ENCODE data around the gene CST8. TPM values are rescaled to one million over a fixed set of nuclear protein-coding genes. Genes with fewer than 3 reads are reported as not detected.

CST8 gene
- total RNA-seq (not detected), polyA plus RNA-seq (not detected)
- long read RNA-seq, donor 1: 0 reads
- long read RNA-seq, donor 2: 0 reads

DNA sequence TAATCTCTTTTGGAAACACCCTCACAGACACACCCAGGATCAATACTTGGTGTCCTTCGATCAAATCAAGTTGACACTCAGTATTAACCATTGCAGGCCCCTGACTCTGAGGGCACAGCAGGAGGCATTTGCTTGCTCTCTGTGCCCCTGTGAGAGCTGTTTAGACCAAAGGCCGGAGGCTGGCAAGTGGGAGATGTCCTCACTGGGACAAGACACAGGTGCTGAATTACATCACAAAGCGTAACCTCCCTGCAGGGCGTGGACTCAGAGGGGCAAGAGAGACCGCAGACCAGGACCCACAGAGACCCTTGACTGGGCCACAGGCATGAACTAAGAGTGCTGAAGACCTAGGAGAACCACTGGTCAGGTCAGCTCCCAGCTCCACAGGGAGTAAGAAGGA is at the start of gene CST8:
Gene CST8, plus strand, starts transcription at position 301 of the 400 bp plus-strand sequence. CDS start 551 bp downstream, outside the sequence.
- 85 to 100% (median 92%) methylated on average over 2 to 5 of the region's 5 CpGs for WGBS, 5 donors
- no peaks in the 10 kb centered on the region for H3K27me3 ChIP-seq (replicated peaks in 1 of 7)
- H3K4me3 ChIP-seq: no peak within 1 kb of the TSS
- intact Hi-C loops (cut with DNase I; ENCODE audit: low total_unique reads): no loop called here
- TF ChIP-seq POLR2AphosphoS5 (IDR thresholded peaks at IDR 0.05) (no peak), CTCF (IDR thresholded peaks at IDR 0.05 in 8 of 11, conservative IDR thresholded peaks at IDR 0.05 in 3 of 11) (no peak), POLR2A (IDR thresholded peaks at IDR 0.05) (no peak)
- peaks cover 0 to 4% (median 0%) of the 10 kb centered on the region in 8 donors for H3K9me3 ChIP-seq
- no peaks in the 10 kb centered on the region for H3K36me3 ChIP-seq
- no peak within 1 kb of the TSS for H3K27ac ChIP-seq
- no peak for DNase-seq
- no peaks in the 10 kb centered on the region for H3K4me1 ChIP-seq

- no peaks in the 10 kb centered on the region for H3K9me3 ChIP-seq
- peak; percentile 76 for DNase-seq
- intact Hi-C loops (cut with DNase I; ENCODE audit: low total_unique reads): loop anchor here (5.0 kb wide), 1 partner anchor 170 kb away; no protein-coding TSS in a partner anchor
- no peaks in the 10 kb centered on the region for H3K27me3 ChIP-seq (replicated peaks in 1 of 7)
- H3K4me3 ChIP-seq: no peak overlapping the region
- H3K36me3 ChIP-seq: no peaks in the 10 kb centered on the region
- H3K4me1 ChIP-seq: peaks cover 0 to 5% (median 0%) of the 10 kb centered on the region in 6 donors
- H3K27ac ChIP-seq: no peak overlapping the region
- TF ChIP-seq CTCF (IDR thresholded peaks at IDR 0.05 in 8 of 11, conservative IDR thresholded peaks at IDR 0.05 in 3 of 11) (peak; percentile 57 to 92 (median 80)), POLR2AphosphoS5 (IDR thresholded peaks at IDR 0.05) (no peak)
- 13 to 22% (median 19%) methylated on average over 8 of the region's 8 CpGs for WGBS, 5 donors
These were observed 49.0 kb upstream of the CST8 start for GRCh38 chr20:23441850-23442313.

- Histone ChIP-seq H3K4me3 (no peak overlapping the region), H3K27me3 (replicated peaks in 1 of 7) (no peaks in the 10 kb centered on the region), H3K27ac (no peak overlapping the region), H3K36me3 (no peaks in the 10 kb centered on the region), H3K9me3 (no peaks in the 10 kb centered on the region), H3K4me1 (peaks cover 0 to 5% (median 0%) of the 10 kb centered on the region in 6 donors)
- peak; percentile 61 for DNase-seq
- TF ChIP-seq POLR2A (IDR thresholded peaks at IDR 0.05) (no peak), CTCF (IDR thresholded peaks at IDR 0.05 in 8 of 11, conservative IDR thresholded peaks at IDR 0.05 in 3 of 11) (no peak), POLR2AphosphoS5 (IDR thresholded peaks at IDR 0.05) (no peak)
- intact Hi-C loops (cut with DNase I; ENCODE audit: low total_unique reads): loop anchor here (5.0 kb wide), 1 partner anchor 170 kb away; no protein-coding TSS in a partner anchor
- WGBS, 5 donors: 80 to 93% (median 88%) methylated on average over 4 to 5 of the region's 5 CpGs
These were observed 48.5 kb upstream of the CST8 start for GRCh38 chr20:23442436-23442835.

GRCh38 chr20:23444859-23445258 is 46.1 kb upstream of the CST8 start:
- intact Hi-C loops (cut with DNase I; ENCODE audit: low total_unique reads): loop anchor here (5.0 kb wide), 1 partner anchor 167 kb away; no protein-coding TSS in a partner anchor
- H3K9me3 ChIP-seq: no peaks in the 10 kb centered on the region
- 80 to 95% (median 82%) methylated on average over 4 of the region's 4 CpGs for WGBS, 5 donors

More at GRCh38 chr20:23444859-23445258, 46.1 kb upstream of the CST8 start:
- Histone ChIP-seq H3K4me3 (no peak overlapping the region), H3K4me1 (peaks cover 0 to 5% (median 0%) of the 10 kb centered on the region in 6 donors), H3K36me3 (no peaks in the 10 kb centered on the region), H3K27me3 (replicated peaks in 1 of 7) (no peaks in the 10 kb centered on the region), H3K27ac (no peak overlapping the region)
- TF ChIP-seq POLR2AphosphoS5 (IDR thresholded peaks at IDR 0.05) (no peak), CTCF (IDR thresholded peaks at IDR 0.05 in 8 of 11, conservative IDR thresholded peaks at IDR 0.05 in 3 of 11) (no peak), POLR2A (IDR thresholded peaks at IDR 0.05) (no peak)
- no peak for DNase-seq

All from spleen (tissue), 13 donors.